OCI-LY3 (cell line): ENCODE data around the gene LCE7A.

Experiments
- H2AFZ ChIP-seq: fragments of 200-600, 300-600 bp; shearing (Covaris generic); 2 replicates; pipeline ENCODE4 v1.6.0; 2014; ENCODE audit warnings: antibody characterized with exemption, low read depth, low read length
- H3K27ac ChIP-seq: fragments of 200-600, 300-600 bp; sonication (generic); 2 replicates; pipeline ENCODE4 v1.5.1; 2014; ENCODE audit warnings: mild to moderate bottlenecking, low read length, moderate library complexity, mixed read lengths
- H3K27me3 ChIP-seq: fragments of 200-600, 300-600 bp; sonication (generic); 2 replicates; pipeline ENCODE4 v1.6.1; 2014; ENCODE audit warnings: low read depth, low read length, mixed read lengths
- H3K36me3 ChIP-seq: fragments of 200-600, 300-600 bp; sonication (generic); replicated peaks from 2 replicates; pipeline ENCODE3; 2014; ENCODE audit warnings: low read depth, low read length, mixed read lengths
- H3K4me1 ChIP-seq: fragments of 300-600, 200-600 bp; sonication (generic); 2 replicates; pipeline ENCODE4 v1.6.1; 2014; ENCODE audit warnings: low read length, mixed read lengths
- H3K4me2 ChIP-seq: fragments of 200-600, 300-600 bp; sonication (generic); 2 replicates; pipeline ENCODE4 v1.6.1; 2014; ENCODE audit warnings: low read length, mixed read lengths
- H3K4me3 ChIP-seq: fragments of 300-600, 200-600 bp; sonication (generic); 2 replicates; pipeline ENCODE4 v1.5.1; 2014; ENCODE audit warnings: antibody characterized with exemption, mild to moderate bottlenecking, low read length, moderate library complexity
- H3K79me2 ChIP-seq: fragments of 300-600, 200-600 bp; shearing (Covaris generic); 2 replicates; pipeline ENCODE4 v1.6.1; 2014; ENCODE audit warnings: mild to moderate bottlenecking, low read length, mixed read lengths
- H3K9ac ChIP-seq: fragments of 300-600, 200-600 bp; shearing (Covaris generic); 2 replicates; pipeline ENCODE4 v1.6.0; 2014; ENCODE audit warnings: mild to moderate bottlenecking, low read length, moderate library complexity
- H3K9me3 ChIP-seq: fragments of 200-600, 300-600 bp; shearing (Covaris generic); 2 replicates; pipeline ENCODE4 v1.6.1; 2014; ENCODE audit warnings: low read length, mixed read lengths; ENCODE audit not compliant: insufficient read depth
- H4K20me1 ChIP-seq: fragments of 200-600, 300-600 bp; sonication (generic); 2 replicates; pipeline ENCODE4 v1.6.1; 2016; ENCODE audit warnings: low read length, mixed read lengths; ENCODE audit not compliant: insufficient read depth
- EZH2phosphoT487 ChIP-seq: fragments of 200-600 bp; shearing (Covaris generic); IDR thresholded peaks from 2 replicates; pipeline ENCODE4 v1.6.1; 2018; ENCODE audit warnings: antibody characterized with exemption, mixed run types, low read depth
- TF ChIP-seq, protein P1 (sequence below): fragments of 200-600, 300-600 bp; sonication (generic); IDR thresholded peaks from 2 replicates; pipeline ENCODE4 v1.5.1; 2014; ENCODE audit warnings: antibody characterized with exemption, low read length, low read depth

The LCE7A gene

DNA sequence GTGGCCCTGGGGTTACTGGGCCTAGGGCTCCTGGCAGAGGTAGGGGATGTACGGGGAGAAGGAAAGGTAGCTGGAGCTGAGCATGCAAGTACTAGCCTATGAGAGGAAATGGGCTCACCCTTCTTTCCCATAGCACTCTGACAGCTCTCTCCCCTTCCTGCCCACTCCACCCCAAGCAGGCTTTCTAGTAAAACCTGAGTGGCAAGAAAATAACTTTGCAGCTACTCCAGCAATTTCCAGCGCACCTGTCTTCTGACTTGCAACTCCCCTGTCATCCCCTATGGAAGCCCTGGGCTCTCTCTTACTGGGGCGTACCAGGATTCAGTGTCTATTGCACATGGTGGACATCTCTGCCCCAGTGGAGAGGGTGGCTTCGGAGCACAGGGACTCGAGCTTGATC is 41.8 kb downstream of the LCE7A start:
- H4K20me1 ChIP-seq: no peaks in the 10 kb centered on the region
- no peaks in the 10 kb centered on the region for H3K9me3 ChIP-seq
- H3K4me3 ChIP-seq: no peak overlapping the region
- H2AFZ ChIP-seq: no peak overlapping the region
- TF ChIP-seq, protein P1, sequence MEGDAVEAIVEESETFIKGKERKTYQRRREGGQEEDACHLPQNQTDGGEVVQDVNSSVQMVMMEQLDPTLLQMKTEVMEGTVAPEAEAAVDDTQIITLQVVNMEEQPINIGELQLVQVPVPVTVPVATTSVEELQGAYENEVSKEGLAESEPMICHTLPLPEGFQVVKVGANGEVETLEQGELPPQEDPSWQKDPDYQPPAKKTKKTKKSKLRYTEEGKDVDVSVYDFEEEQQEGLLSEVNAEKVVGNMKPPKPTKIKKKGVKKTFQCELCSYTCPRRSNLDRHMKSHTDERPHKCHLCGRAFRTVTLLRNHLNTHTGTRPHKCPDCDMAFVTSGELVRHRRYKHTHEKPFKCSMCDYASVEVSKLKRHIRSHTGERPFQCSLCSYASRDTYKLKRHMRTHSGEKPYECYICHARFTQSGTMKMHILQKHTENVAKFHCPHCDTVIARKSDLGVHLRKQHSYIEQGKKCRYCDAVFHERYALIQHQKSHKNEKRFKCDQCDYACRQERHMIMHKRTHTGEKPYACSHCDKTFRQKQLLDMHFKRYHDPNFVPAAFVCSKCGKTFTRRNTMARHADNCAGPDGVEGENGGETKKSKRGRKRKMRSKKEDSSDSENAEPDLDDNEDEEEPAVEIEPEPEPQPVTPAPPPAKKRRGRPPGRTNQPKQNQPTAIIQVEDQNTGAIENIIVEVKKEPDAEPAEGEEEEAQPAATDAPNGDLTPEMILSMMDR: no peak
- TF ChIP-seq EZH2phosphoT487: no peak
- no peaks in the 10 kb centered on the region for H3K4me1 ChIP-seq
- no peak overlapping the region for H3K9ac ChIP-seq
- peaks cover 73% of the 10 kb centered on the region for H3K27me3 ChIP-seq
- no peaks in the 10 kb centered on the region for H3K36me3 ChIP-seq
- no peak overlapping the region for H3K4me2 ChIP-seq
- H3K79me2 ChIP-seq: no peaks in the 10 kb centered on the region
- H3K27ac ChIP-seq: no peak overlapping the region

DNA sequence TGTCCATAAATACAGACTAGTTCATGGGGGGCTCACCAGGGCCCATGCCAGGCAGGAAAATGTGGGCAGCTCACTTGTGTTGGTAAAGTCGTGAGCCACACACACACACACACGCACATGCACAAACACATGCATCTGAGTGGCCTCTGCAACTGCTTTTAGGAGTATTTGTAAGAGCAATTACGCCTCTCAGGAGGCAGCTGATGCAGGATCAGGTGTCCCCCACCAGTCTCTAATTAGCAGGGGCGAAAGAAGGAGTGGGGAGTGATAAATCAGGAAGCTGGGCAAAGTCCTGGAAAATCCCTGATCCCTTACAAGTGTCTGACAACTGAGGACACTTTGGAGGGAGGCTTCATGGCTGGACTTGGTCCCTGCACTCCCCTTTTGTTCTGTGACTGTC is 42.8 kb downstream of the LCE7A start:
- peaks cover 68% of the 10 kb centered on the region for H3K27me3 ChIP-seq
- no peaks in the 10 kb centered on the region for H3K9me3 ChIP-seq
- H3K4me3 ChIP-seq: no peak overlapping the region
- no peaks in the 10 kb centered on the region for H3K79me2 ChIP-seq
- H2AFZ ChIP-seq: no peak overlapping the region
- no peak overlapping the region for H3K9ac ChIP-seq
- peaks cover 8% of the 10 kb centered on the region for H3K4me1 ChIP-seq
- no peak overlapping the region for H3K4me2 ChIP-seq
- no peak for TF ChIP-seq EZH2phosphoT487
- TF ChIP-seq, protein P1: no peak
- H3K27ac ChIP-seq: no peak overlapping the region
- H4K20me1 ChIP-seq: no peaks in the 10 kb centered on the region
- no peaks in the 10 kb centered on the region for H3K36me3 ChIP-seq

- no peaks in the 10 kb centered on the region for H3K9me3 ChIP-seq
- no peaks in the 10 kb centered on the region for H4K20me1 ChIP-seq
- no peaks in the 10 kb centered on the region for H3K79me2 ChIP-seq
- H3K4me1 ChIP-seq: peaks cover 19% of the 10 kb centered on the region
- H2AFZ ChIP-seq: no peak overlapping the region
- H3K4me3 ChIP-seq: no peak overlapping the region
- no peak overlapping the region for H3K9ac ChIP-seq
- H3K27me3 ChIP-seq: peaks cover 62% of the 10 kb centered on the region
- H3K4me2 ChIP-seq: no peak overlapping the region
- no peaks in the 10 kb centered on the region for H3K36me3 ChIP-seq
- TF ChIP-seq, protein P1: no peak
- TF ChIP-seq EZH2phosphoT487: no peak
- no peak overlapping the region for H3K27ac ChIP-seq
Measured at GRCh38 chr1:152904688-152905440, 45.1 kb downstream of the LCE7A start.

- no peaks in the 10 kb centered on the region for H3K9me3 ChIP-seq
- H3K27ac ChIP-seq: no peak overlapping the region
- no peaks in the 10 kb centered on the region for H3K79me2 ChIP-seq
- no peaks in the 10 kb centered on the region for H4K20me1 ChIP-seq
- H2AFZ ChIP-seq: no peak overlapping the region
- H3K4me3 ChIP-seq: no peak overlapping the region
- H3K4me1 ChIP-seq: peaks cover 19% of the 10 kb centered on the region
- no peaks in the 10 kb centered on the region for H3K36me3 ChIP-seq
- peaks cover 67% of the 10 kb centered on the region for H3K27me3 ChIP-seq
- H3K4me2 ChIP-seq: no peak overlapping the region
- no peak overlapping the region for H3K9ac ChIP-seq
- no peak for TF ChIP-seq EZH2phosphoT487
- TF ChIP-seq, protein P1: no peak
Measured at GRCh38 chr1:152906023-152906565, 46.3 kb downstream of the LCE7A start.
